Neural cell (in vitro differentiated cells): ENCODE measurements around the gene DPPA2. TPM values are rescaled to one million over a fixed set of nuclear protein-coding genes. Genes with fewer than 3 reads are reported as not detected.

ENCODE experiments used
- H2AFZ ChIP-seq: fragments of 200-600, 300-800 bp; sonication (generic), shearing (Covaris generic); 2 replicates; pipeline ENCODE4 v1.6.0; 2014; ENCODE audit warnings: low read depth, mild to moderate bottlenecking, antibody characterized with exemption, low read length, moderate library complexity
- H3F3A ChIP-seq: fragments of 200-600 bp; shearing (Covaris generic); 2 replicates; pipeline ENCODE4 v1.6.1; 2016; ENCODE audit warnings: mild to moderate bottlenecking, moderate library complexity, mixed read lengths, antibody characterized with exemption, low read length; ENCODE audit not compliant: insufficient read depth, poor library complexity, severe bottlenecking
- H3K27ac ChIP-seq: fragments of 200-600, 300-800 bp; sonication (generic), shearing (Covaris generic); 2 replicates; pipeline ENCODE4 v1.5.1; 2014; ENCODE audit warnings: mild to moderate bottlenecking, low read length, moderate library complexity
- H3K27me3 ChIP-seq: fragments of 300-800, 200-600 bp; sonication (generic), shearing (Covaris generic); 2 replicates; pipeline ENCODE4 v1.6.0; 2014; ENCODE audit warnings: mild to moderate bottlenecking, low read depth, low read length, moderate library complexity; ENCODE audit not compliant: insufficient read depth
- H3K36me3 ChIP-seq: fragments of 300-800, 200-600 bp; sonication (generic), shearing (Covaris generic); 2 replicates; pipeline ENCODE4 v1.5.1; 2014; ENCODE audit warnings: mild to moderate bottlenecking, antibody characterized with exemption, low read length, moderate library complexity; ENCODE audit not compliant: insufficient read depth
- H3K4me2 ChIP-seq: fragments of 300-800, 200-600 bp; sonication (generic), shearing (Covaris generic); 2 replicates; pipeline ENCODE4 v1.6.0; 2014; ENCODE audit warnings: mild to moderate bottlenecking, low read length
- H3K4me3 ChIP-seq: fragments of 300-800, 200-600 bp; sonication (generic), shearing (Covaris generic); 2 replicates; pipeline ENCODE4 v1.5.1; 2014; ENCODE audit warnings: mild to moderate bottlenecking, low read length, moderate library complexity
- H3K79me2 ChIP-seq: fragments of 200-600 bp; shearing (Covaris generic); replicated peaks from 2 replicates; pipeline ENCODE4 v1.6.0; 2014; ENCODE audit warnings: mild to moderate bottlenecking, low read length, moderate library complexity; ENCODE audit not compliant: insufficient read depth
- H3K9ac ChIP-seq: fragments of 300-800, 200-600 bp; sonication (generic), shearing (Covaris generic); 2 replicates; pipeline ENCODE4 v1.6.1; 2016; ENCODE audit warnings: mild to moderate bottlenecking, low read length, mixed read lengths
- H3K9me2 ChIP-seq: fragments of 200-600 bp; shearing (Covaris generic); 2 replicates; pipeline ENCODE4 v1.6.1; 2016; ENCODE audit warnings: mild to moderate bottlenecking, low read length, mixed read lengths; ENCODE audit not compliant: insufficient read depth
- H3K9me3 ChIP-seq: fragments of 200-600, 300-800 bp; sonication (generic), shearing (Covaris generic); 2 replicates; pipeline ENCODE4 v1.6.1; 2016; ENCODE audit warnings: mild to moderate bottlenecking, mixed run types, low read length, moderate library complexity, mixed read lengths
- H4K20me1 ChIP-seq: fragments of 200-600 bp; shearing (Covaris generic); 2 replicates; pipeline ENCODE4 v1.6.1; 2016; ENCODE audit warnings: mild to moderate bottlenecking, mixed run types; ENCODE audit not compliant: insufficient read depth
- EP300 ChIP-seq: fragments of 450-650 bp; conservative IDR thresholded peaks from 2 replicates; pipeline ENCODE4 v1.6.1; 2014; ENCODE audit warnings: antibody characterized with exemption, mild to moderate bottlenecking, moderate library complexity; ENCODE audit not compliant: poor library complexity, severe bottlenecking
- EZH2 ChIP-seq: fragments of 200-600, 300-800 bp; shearing (Covaris generic), sonication (generic); IDR thresholded peaks from 2 replicates; pipeline ENCODE4 v1.6.1; 2014; ENCODE audit warnings: antibody characterized with exemption, low read length, borderline replicate concordance, mild to moderate bottlenecking; ENCODE audit not compliant: insufficient read depth, poor library complexity, severe bottlenecking
- MXI1 ChIP-seq: fragments of 450-650 bp; conservative IDR thresholded peaks from 2 replicates; pipeline ENCODE4 v1.6.1; 2014; ENCODE audit warnings: antibody characterized with exemption, mild to moderate bottlenecking; ENCODE audit not compliant: poor library complexity, severe bottlenecking
- POLR2AphosphoS5 ChIP-seq: IDR thresholded peaks from 2 replicates; pipeline ENCODE4 v1.6.1; 2012
- RAD21 ChIP-seq: fragments of 450-650 bp; conservative IDR thresholded peaks from 2 replicates; pipeline ENCODE4 v1.6.1; 2014; ENCODE audit warnings: antibody characterized with exemption, mild to moderate bottlenecking, moderate library complexity
- REST ChIP-seq: IDR thresholded peaks from 2 replicates; pipeline ENCODE4 v1.6.1; 2012; ENCODE audit warnings: borderline replicate concordance
- SMC3 ChIP-seq: fragments of 450-650 bp; conservative IDR thresholded peaks from 2 replicates; pipeline ENCODE4 v1.6.1; 2014; ENCODE audit warnings: antibody characterized with exemption, mild to moderate bottlenecking, moderate library complexity; ENCODE audit not compliant: poor library complexity
- TAF1 ChIP-seq: IDR thresholded peaks from 2 replicates; pipeline ENCODE4 v1.6.1; 2012; ENCODE audit warnings: low read depth
- polyA plus RNA-seq: library from polyadenylated mRNA; depleted of rRNA; stranded (reverse); fragments of >200 nt; gene quantifications from 2 replicates; pipeline ENCODE4 v1.2.3, GENCODE V29; 2014
- TF ChIP-seq, protein P1 (sequence below): fragments of 450-650 bp; IDR thresholded peaks from 2 replicates; pipeline ENCODE4 v1.5.1; 2014; ENCODE audit warnings: antibody characterized with exemption, mild to moderate bottlenecking, moderate library complexity; ENCODE audit not compliant: poor library complexity, severe bottlenecking

The DPPA2 gene
- polyA plus RNA-seq, 1 donor from 2014 or later, result not detected

GRCh38 chr3:109339714-109340648 lies 23.7 kb upstream of the DPPA2 start:
- no peak overlapping the region for H3K4me2 ChIP-seq

GRCh38 chr3:109339197-109339596 lies 22.9 kb upstream of the DPPA2 start:
- Histone ChIP-seq H3K36me3 (no peaks in the 10 kb centered on the region), H3K4me2 (no peak overlapping the region), H4K20me1 (no peaks in the 10 kb centered on the region), H3K79me2 (peaks cover 10% of the 10 kb centered on the region), H3F3A (no peaks in the 10 kb centered on the region), H3K9ac (no peak overlapping the region), H2AFZ (no peak overlapping the region), H3K9me2 (no peaks in the 10 kb centered on the region), H3K27ac (no peak overlapping the region), H3K27me3 (no peaks in the 10 kb centered on the region), H3K4me3 (no peak overlapping the region), H3K9me3 (no peaks in the 10 kb centered on the region)
- TF ChIP-seq RAD21 (no peak), EZH2 (no peak), SMC3 (no peak), TAF1 (no peak), POLR2AphosphoS5 (no peak)
- TF ChIP-seq, protein P1, sequence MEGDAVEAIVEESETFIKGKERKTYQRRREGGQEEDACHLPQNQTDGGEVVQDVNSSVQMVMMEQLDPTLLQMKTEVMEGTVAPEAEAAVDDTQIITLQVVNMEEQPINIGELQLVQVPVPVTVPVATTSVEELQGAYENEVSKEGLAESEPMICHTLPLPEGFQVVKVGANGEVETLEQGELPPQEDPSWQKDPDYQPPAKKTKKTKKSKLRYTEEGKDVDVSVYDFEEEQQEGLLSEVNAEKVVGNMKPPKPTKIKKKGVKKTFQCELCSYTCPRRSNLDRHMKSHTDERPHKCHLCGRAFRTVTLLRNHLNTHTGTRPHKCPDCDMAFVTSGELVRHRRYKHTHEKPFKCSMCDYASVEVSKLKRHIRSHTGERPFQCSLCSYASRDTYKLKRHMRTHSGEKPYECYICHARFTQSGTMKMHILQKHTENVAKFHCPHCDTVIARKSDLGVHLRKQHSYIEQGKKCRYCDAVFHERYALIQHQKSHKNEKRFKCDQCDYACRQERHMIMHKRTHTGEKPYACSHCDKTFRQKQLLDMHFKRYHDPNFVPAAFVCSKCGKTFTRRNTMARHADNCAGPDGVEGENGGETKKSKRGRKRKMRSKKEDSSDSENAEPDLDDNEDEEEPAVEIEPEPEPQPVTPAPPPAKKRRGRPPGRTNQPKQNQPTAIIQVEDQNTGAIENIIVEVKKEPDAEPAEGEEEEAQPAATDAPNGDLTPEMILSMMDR, result no peak

More at GRCh38 chr3:109339714-109340648, 23.7 kb upstream of the DPPA2 start:
- Histone ChIP-seq H4K20me1 (no peaks in the 10 kb centered on the region), H3K27me3 (no peaks in the 10 kb centered on the region), H3K9ac (no peak overlapping the region), H3K79me2 (peaks cover 6% of the 10 kb centered on the region), H3K27ac (no peak overlapping the region), H3K36me3 (no peaks in the 10 kb centered on the region), H2AFZ (no peak overlapping the region), H3K9me2 (no peaks in the 10 kb centered on the region), H3F3A (no peaks in the 10 kb centered on the region), H3K9me3 (no peaks in the 10 kb centered on the region), H3K4me3 (no peak overlapping the region)
- TF ChIP-seq POLR2AphosphoS5 (no peak), TAF1 (no peak), EP300 (no peak), MXI1 (no peak), REST (no peak), RAD21 (no peak), SMC3 (no peak), EZH2 (no peak)
- TF ChIP-seq, protein P1, result no peak
